Smooth muscle cell (in vitro differentiated cells): ENCODE measurements around the gene PDK4. TPM values are rescaled to one million over a fixed set of nuclear protein-coding genes. Genes with fewer than 3 reads are reported as not detected.

Source experiments
- DNase-seq: peaks from one replicate; lab custom pipeline; 2025; ENCODE audit not compliant: unreplicated experiment; lab: John Stamatoyannopoulos, UW
- H2AFZ ChIP-seq: fragments of 200-600 bp; sonication (generic); 2 replicates; pipeline ENCODE4 v1.6.0; 2016; ENCODE audit warnings: antibody characterized with exemption, low read depth, mild to moderate bottlenecking
- H3F3A ChIP-seq: fragments of 200-600 bp; sonication (generic); 2 replicates; pipeline ENCODE4 v1.6.0; 2017; ENCODE audit warnings: antibody characterized with exemption, low read depth
- H3K27ac ChIP-seq: fragments of 200-600 bp; sonication (generic); 2 replicates; pipeline ENCODE4 v1.5.1; 2016; ENCODE audit warnings: low read depth, mild to moderate bottlenecking
- H3K27me3 ChIP-seq: fragments of 200-600 bp; sonication (generic); 2 replicates; pipeline ENCODE4 v1.6.1; 2016; ENCODE audit warnings: low read depth, mild to moderate bottlenecking
- H3K36me3 ChIP-seq: fragments of 200-600 bp; sonication (generic); 2 replicates; pipeline ENCODE4 v1.5.1; 2016; ENCODE audit warnings: low read depth
- H3K4me1 ChIP-seq: fragments of 200-600 bp; sonication (generic); 2 replicates; pipeline ENCODE4 v1.5.1; 2016; ENCODE audit warnings: low read depth
- H3K4me2 ChIP-seq: fragments of 200-600 bp; sonication (generic); 2 replicates; pipeline ENCODE4 v1.6.0; 2016; ENCODE audit warnings: mild to moderate bottlenecking
- H3K4me3 ChIP-seq: fragments of 200-600 bp; sonication (generic); 2 replicates; pipeline ENCODE4 v1.5.1; 2016; ENCODE audit warnings: mild to moderate bottlenecking
- H3K79me2 ChIP-seq: fragments of 200-600 bp; sonication (generic); 2 replicates; pipeline ENCODE4 v1.6.0; 2016; ENCODE audit warnings: low read depth, mild to moderate bottlenecking
- H3K9ac ChIP-seq: fragments of 200-600 bp; sonication (generic); 2 replicates; pipeline ENCODE4 v1.6.0; 2016; ENCODE audit warnings: low read depth
- H3K9me3 ChIP-seq: fragments of 200-600 bp; sonication (generic); replicated peaks from 2 replicates; pipeline ENCODE4 v1.5.1; 2016; ENCODE audit warnings: low read depth
- H4K20me1 ChIP-seq: fragments of 200-600 bp; sonication (generic); 2 replicates; pipeline ENCODE4 v1.6.0; 2016; ENCODE audit warnings: low read depth
- CTCF ChIP-seq: fragments of 200-600 bp; sonication (generic); IDR thresholded peaks from 2 replicates; pipeline ENCODE4 v1.5.1; 2017; ENCODE audit warnings: borderline replicate concordance, mild to moderate bottlenecking, antibody characterized with exemption; ENCODE audit not compliant: insufficient read depth, poor library complexity, severe bottlenecking
- WGBS: methylation state at CpG from one replicate; pipeline ENCODE4 v1.1.7; 2016; ENCODE audit warnings: low lambda C conversion rate; 5-methylcytosine and 5-hydroxymethylcytosine counted together
- polyA plus RNA-seq: library from polyadenylated mRNA; unstranded; fragments of >200 nt; fragmentation: Nextera tagmentation; extraction: Ambion mirVana; gene quantifications from 2 replicates; pipeline ENCODE4 v1.2.1, GENCODE V29; 2016
- total RNA-seq: library from RNA; depleted of rRNA; stranded (reverse); fragments of >200 nt; gene quantifications from 2 replicates; pipeline ENCODE4 v1.2.3, GENCODE V29; 2014

PDK4 gene
- total and polyA plus RNA-seq, 2 experiments from 2014 or later: not detected

- no peak overlapping the region for H2AFZ ChIP-seq
- no peak overlapping the region for H3K9ac ChIP-seq
- 82% methylated on average over 3 of the region's 3 CpGs for WGBS
- H3K79me2 ChIP-seq: no peaks in the 10 kb centered on the region
- H3K27ac ChIP-seq: no peak overlapping the region
- H3K4me2 ChIP-seq: no peak overlapping the region
- H3K27me3 ChIP-seq: no peaks in the 10 kb centered on the region
- no peak overlapping the region for H3K4me3 ChIP-seq
- no peaks in the 10 kb centered on the region for H4K20me1 ChIP-seq
- TF ChIP-seq CTCF: no peak
- no peaks in the 10 kb centered on the region for H3K9me3 ChIP-seq
- H3F3A ChIP-seq: no peaks in the 10 kb centered on the region
- DNase-seq: no peak
- H3K4me1 ChIP-seq: no peaks in the 10 kb centered on the region
- H3K36me3 ChIP-seq: no peaks in the 10 kb centered on the region
Measured at GRCh38 chr7:95578299-95578855, 17.9 kb downstream of the PDK4 start.

- no peak for TF ChIP-seq CTCF
- Histone ChIP-seq H3K27me3 (no peaks in the 10 kb centered on the region), H3K4me2 (no peak overlapping the region), H4K20me1 (no peaks in the 10 kb centered on the region), H2AFZ (no peak overlapping the region), H3K9me3 (no peaks in the 10 kb centered on the region), H3K9ac (no peak overlapping the region), H3K4me3 (no peak overlapping the region), H3K79me2 (no peaks in the 10 kb centered on the region), H3K4me1 (no peaks in the 10 kb centered on the region), H3K36me3 (no peaks in the 10 kb centered on the region), H3K27ac (no peak overlapping the region), H3F3A (no peaks in the 10 kb centered on the region)
- no peak for DNase-seq
- 50% methylated on average over 5 of the region's 5 CpGs for WGBS
Measured at GRCh38 chr7:95577137-95577536, 19.2 kb downstream of the PDK4 start.

DNA sequence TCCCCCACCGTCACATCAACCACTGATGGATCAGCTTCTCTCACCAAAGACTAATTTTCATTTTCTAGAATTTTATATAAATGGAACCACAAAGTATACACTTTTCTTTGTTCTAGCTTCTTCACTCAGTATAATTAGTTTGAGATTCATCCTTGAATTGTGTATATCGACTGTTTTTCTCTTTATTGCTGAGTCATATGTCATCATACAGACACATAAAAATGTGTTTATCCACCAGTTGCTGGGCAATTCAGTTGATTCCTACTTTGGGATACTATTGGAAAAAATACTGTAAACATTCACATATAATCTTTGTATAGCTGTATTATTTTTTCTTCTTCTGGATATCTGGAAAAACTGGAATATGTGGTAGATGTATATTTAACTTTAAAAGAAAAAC, 26.6 kb downstream of the PDK4 start:
- H2AFZ ChIP-seq: no peak overlapping the region
- DNase-seq: no peak
- H3K27me3 ChIP-seq: no peaks in the 10 kb centered on the region
- no peaks in the 10 kb centered on the region for H3K79me2 ChIP-seq
- no peak overlapping the region for H3K4me3 ChIP-seq
- H3K9ac ChIP-seq: no peak overlapping the region
- 89% methylated on average over 2 of the region's 2 CpGs for WGBS
- no peak overlapping the region for H3K4me2 ChIP-seq
- no peak for TF ChIP-seq CTCF
- no peaks in the 10 kb centered on the region for H4K20me1 ChIP-seq
- no peak overlapping the region for H3K27ac ChIP-seq
- no peaks in the 10 kb centered on the region for H3K36me3 ChIP-seq
- no peaks in the 10 kb centered on the region for H3K9me3 ChIP-seq
- no peaks in the 10 kb centered on the region for H3K4me1 ChIP-seq
- no peaks in the 10 kb centered on the region for H3F3A ChIP-seq

GRCh38 chr7:95560674-95561073, 35.6 kb downstream of the PDK4 start:
- H3K9ac ChIP-seq: no peak overlapping the region
- peak overlapping the region; percentile 30 for H2AFZ ChIP-seq
- 79% methylated on average over 2 of the region's 2 CpGs for WGBS
- no peaks in the 10 kb centered on the region for H4K20me1 ChIP-seq
- H3K36me3 ChIP-seq: no peaks in the 10 kb centered on the region
- H3K27me3 ChIP-seq: no peaks in the 10 kb centered on the region
- TF ChIP-seq CTCF: no peak
- H3K4me1 ChIP-seq: no peaks in the 10 kb centered on the region
- no peaks in the 10 kb centered on the region for H3K9me3 ChIP-seq
- no peak overlapping the region for H3K4me3 ChIP-seq
- H3K79me2 ChIP-seq: no peaks in the 10 kb centered on the region
- H3F3A ChIP-seq: no peaks in the 10 kb centered on the region
- H3K4me2 ChIP-seq: no peak overlapping the region
- no peak for DNase-seq
- no peak overlapping the region for H3K27ac ChIP-seq
